Fibroblast of peridontal ligament (primary cell): ENCODE results near the gene C12orf56.
"Not testable (repeated sequence)": the region's sequence is repeated elsewhere in the genome, so short reads cannot be mapped to it uniquely, and the experiment has no call there.

Experiments used
- DNase-seq: peaks from one replicate; pipeline ENCODE4 v3.0.0-alpha.2; 2010; ENCODE audit errors: extremely low read depth

C12orf56 gene

GRCh38 chr12:64387197-64387816 lies 3.3 kb downstream of the C12orf56 start:
- no peak for DNase-seq

GRCh38 chr12:64385468-64385867 lies 5.1 kb downstream of the C12orf56 start:
- peak; percentile 51 for DNase-seq

GRCh38 chr12:64385019-64385418 lies 5.5 kb downstream of the C12orf56 start:
- no peak for DNase-seq

- DNase-seq, result peak; percentile 17
These were observed 6.9 kb downstream of the C12orf56 start for GRCh38 chr12:64383675-64384074.

- no peak for DNase-seq
These were observed 27.7 kb downstream of the C12orf56 start for GRCh38 chr12:64362721-64363305.

GRCh38 chr12:64361173-64361572 lies 29.4 kb downstream of the C12orf56 start:
- not testable (repeated sequence) for DNase-seq

- not testable (repeated sequence) for DNase-seq
These were observed 34.3 kb downstream of the C12orf56 start for GRCh38 chr12:64356209-64356608.

GRCh38 chr12:64352181-64352580 lies 38.4 kb downstream of the C12orf56 start:
- DNase-seq, result no peak

- no peak for DNase-seq
These were observed 39.3 kb downstream of the C12orf56 start for GRCh38 chr12:64351265-64351664.

- no peak for DNase-seq
These were observed 42.9 kb downstream of the C12orf56 start for GRCh38 chr12:64347630-64348029.

- DNase-seq, result not testable (repeated sequence)
These were observed 45.9 kb downstream of the C12orf56 start for GRCh38 chr12:64344631-64345030.

- DNase-seq, result not testable (repeated sequence)
These were observed 50.0 kb downstream of the C12orf56 start for GRCh38 chr12:64340546-64340945.

GRCh38 chr12:64335886-64336466 lies 54.6 kb downstream of the C12orf56 start:
- DNase-seq, result no peak

- no peak for DNase-seq
These were observed 57.6 kb downstream of the C12orf56 start for GRCh38 chr12:64332938-64333337.

- no peak for DNase-seq
These were observed 58.3 kb downstream of the C12orf56 start for GRCh38 chr12:64332296-64332695.

GRCh38 chr12:64329031-64329710 lies 61.4 kb downstream of the C12orf56 start:
- not testable (repeated sequence) for DNase-seq

- DNase-seq, result no peak
These were observed 65.5 kb downstream of the C12orf56 start for GRCh38 chr12:64325055-64325454.

GRCh38 chr12:64323476-64324225 lies 66.9 kb downstream of the C12orf56 start:
- peak; percentile 31 for DNase-seq

- DNase-seq, result no peak
These were observed 67.6 kb downstream of the C12orf56 start for GRCh38 chr12:64323006-64323405.

GRCh38 chr12:64320611-64321010 lies 69.9 kb downstream of the C12orf56 start:
- DNase-seq, result peak; percentile 21

GRCh38 chr12:64319540-64320225 lies 70.9 kb downstream of the C12orf56 start:
- not testable (repeated sequence) for DNase-seq
